ENCODE results near the gene EPHA2. TPM values are rescaled to one million over a fixed set of nuclear protein-coding genes. Genes with fewer than 3 reads are reported as not detected.
"Not testable (repeated sequence)": the region's sequence is repeated elsewhere in the genome, so short reads cannot be mapped to it uniquely, and the experiment has no call there.

Gene EPHA2
- total and polyA plus RNA-seq, 2 donors (not counting 3 experiments of a cell fraction or from before 2014, with no cell fraction given), result 141 to 147 TPM

DNA sequence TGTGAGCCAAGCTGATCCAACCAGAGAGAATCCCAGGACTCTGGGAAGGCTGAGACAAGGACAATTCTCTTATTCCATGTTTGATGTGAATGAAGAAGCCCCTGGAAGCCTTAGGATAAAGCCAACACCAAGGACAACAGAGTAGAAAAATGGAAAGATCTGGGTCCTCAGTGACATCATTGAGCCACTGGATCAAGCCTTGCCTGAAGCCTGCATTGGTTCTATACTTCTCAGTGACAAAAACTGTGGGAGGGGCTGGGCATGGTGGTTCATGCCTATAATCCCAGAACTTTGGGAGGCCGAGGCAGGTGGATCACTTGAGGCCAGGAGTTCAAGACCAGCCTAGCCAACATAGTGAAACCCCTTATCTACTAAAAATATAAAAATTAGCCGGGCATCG lies 41.0 kb upstream of the EPHA2 start:
- no TSS peak for BruUV-seq (replicated peaks)
- no peaks in the 10 kb centered on the region for H3K79me2 ChIP-seq (ENCODE audit: control insufficient read depth, insufficient read depth, low read length)

GRCh38 chr1:16196139-16196538 lies 40.3 kb upstream of the EPHA2 start:
- H3K9me3 ChIP-seq (replicated peaks; ENCODE audit: control insufficient read depth, insufficient read depth, low read length); H3K27ac ChIP-seq (ENCODE audit: insufficient read depth, low read depth, low read length); intact Hi-C loops (cut with micrococcal nuclease); H3K4me2 ChIP-seq (ENCODE audit: insufficient read depth, low read length); BruUV-seq (replicated peaks); H4K20me1 ChIP-seq (replicated peaks; ENCODE audit: control insufficient read depth, extremely low read depth, insufficient read depth, low read length); H2AFZ ChIP-seq (ENCODE audit: low read depth, low read length); CTCF ChIA-PET; H3K4me3 ChIP-seq (replicated peaks in 1 of 3; ENCODE audit: insufficient read depth in 1 of 3, low read depth in 1 of 3, low read length in 3 of 3); H3K4me1 ChIP-seq (ENCODE audit: control insufficient read depth, extremely low read depth, insufficient read depth, low read length); FAIRE-seq; H3K79me2 ChIP-seq (ENCODE audit: control insufficient read depth, insufficient read depth, low read length); H3K36me3 ChIP-seq (ENCODE audit: control insufficient read depth in 2 of 2, extremely low read depth in 1 of 2, insufficient read depth in 2 of 2, low read length in 2 of 2); H3K9ac ChIP-seq (replicated peaks; ENCODE audit: extremely low read depth, insufficient read depth, low read length); DNase-seq (ENCODE audit: low read depth, low spot score); dilution Hi-C loops (cut with MboI; ENCODE audit: extremely low pct_ligation_motif_present, low sequenced_read_pairs); H3K9me1 ChIP-seq (replicated peaks; ENCODE audit: control insufficient read depth, extremely low read depth, insufficient read depth, low read length); POLR2A ChIA-PET; H3K27me3 ChIP-seq (ENCODE audit: control insufficient read depth in 2 of 2, insufficient read depth in 2 of 2, low read length in 2 of 2): not testable (repeated sequence)

More for the DNA sequence above, 41.0 kb upstream of the EPHA2 start:
- H4K20me1 ChIP-seq (replicated peaks; ENCODE audit: control insufficient read depth, extremely low read depth, insufficient read depth, low read length), result no peaks in the 10 kb centered on the region
- H3K9ac ChIP-seq (replicated peaks; ENCODE audit: extremely low read depth, insufficient read depth, low read length), result no peak overlapping the region
- H2AFZ ChIP-seq (ENCODE audit: low read depth, low read length), result no peak overlapping the region
- H3K27ac ChIP-seq (ENCODE audit: insufficient read depth, low read depth, low read length), result no peak overlapping the region
- H3K4me3 ChIP-seq (replicated peaks in 1 of 3; ENCODE audit: insufficient read depth in 1 of 3, low read depth in 1 of 3, low read length in 3 of 3), result no peak overlapping the region
- H3K4me2 ChIP-seq (ENCODE audit: insufficient read depth, low read length), result no peak overlapping the region
- dilution Hi-C loops (cut with MboI; ENCODE audit: extremely low pct_ligation_motif_present, low sequenced_read_pairs) (no loop called here), intact Hi-C loops (cut with micrococcal nuclease) (no loop called here)
- FAIRE-seq (no peak), DNase-seq (ENCODE audit: low read depth, low spot score) (no peak)
- ChIA-PET POLR2A (no interaction called here), CTCF (no interaction called here)
- no peaks in the 10 kb centered on the region for H3K36me3 ChIP-seq (ENCODE audit: control insufficient read depth in 2 of 2, extremely low read depth in 1 of 2, insufficient read depth in 2 of 2, low read length in 2 of 2)
- no peaks in the 10 kb centered on the region for H3K9me3 ChIP-seq (replicated peaks; ENCODE audit: control insufficient read depth, insufficient read depth, low read length)
- no peak for TF ChIP-seq FOS (IDR thresholded peaks at IDR 0.05; ENCODE audit: borderline replicate concordance, insufficient read depth, low read length)
- TF ChIP-seq CTCF (IDR thresholded peaks at IDR 0.05; ENCODE audit: extremely low read depth in 1 of 2, insufficient read depth in 1 of 2, low read depth in 1 of 2, low read length in 2 of 2), result no peak
- no peak for TF ChIP-seq POLR2AphosphoS5 (IDR thresholded peaks at IDR 0.05; ENCODE audit: insufficient read depth, low read depth, low read length)
- H3K4me1 ChIP-seq (ENCODE audit: control insufficient read depth, extremely low read depth, insufficient read depth, low read length), result no peaks in the 10 kb centered on the region
- H3K9me1 ChIP-seq (replicated peaks; ENCODE audit: control insufficient read depth, extremely low read depth, insufficient read depth, low read length), result no peaks in the 10 kb centered on the region
- H3K27me3 ChIP-seq (ENCODE audit: control insufficient read depth in 2 of 2, insufficient read depth in 2 of 2, low read length in 2 of 2), result no peaks in the 10 kb centered on the region

All from endothelial cell of umbilical vein (primary cell).